Activated CD8-positive, alpha-beta T cell treated with anti-CD3 and anti-CD28 coated beads for 36 hours (primary cell): ENCODE measurements around the gene EML3. TPM values are rescaled to one million over a fixed set of nuclear protein-coding genes. Genes with fewer than 3 reads are reported as not detected.

Experiments used
- ATAC-seq: fragments of 200-7000 bp; cut with Tn5 transposase; one replicate; pipeline ENCODE4 v1.10.0; 2021; ENCODE audit warnings: mild to moderate bottlenecking, moderate library complexity
- CTCF ChIA-PET: fragments of 350-600 bp; sonication (Branson Sonifier 250); formaldehyde crosslinking; loops from one replicate; lab custom pipeline; 2021; ENCODE audit warnings: antibody characterized with exemption; lab: Charles Lee
- POLR2A ChIA-PET: fragments of 350-600 bp; sonication (Branson Sonifier 250); formaldehyde crosslinking; loops from one replicate; lab custom pipeline; 2021; ENCODE audit warnings: antibody characterized with exemption; lab: Charles Lee
- DNase-seq: peaks from one replicate; pipeline ENCODE4 v3.0.0-alpha.2; 2020
- H3K27ac Mint-ChIP-seq: one replicate; pipeline ENCODE4 v1.8.0; 2021; ENCODE audit warnings: mild to moderate bottlenecking, mixed read lengths
- H3K27me3 Mint-ChIP-seq: one replicate; pipeline ENCODE4 v1.8.0; 2021; ENCODE audit warnings: mixed read lengths
- H3K36me3 Mint-ChIP-seq: one replicate; pipeline ENCODE4 v1.8.0; 2021; ENCODE audit warnings: low read depth, mixed read lengths
- H3K4me1 Mint-ChIP-seq: one replicate; pipeline ENCODE4 v1.8.0; 2021; ENCODE audit warnings: low read depth, mixed read lengths
- H3K4me3 Mint-ChIP-seq: one replicate; pipeline ENCODE4 v1.8.0; 2021; ENCODE audit warnings: mild to moderate bottlenecking, moderate library complexity, mixed read lengths
- H3K9me3 Mint-ChIP-seq: one replicate; pipeline ENCODE4 v1.8.0; 2021; ENCODE audit warnings: mixed read lengths
- intact Hi-C: fragments of 100-400 bp; cut with micrococcal nuclease; formaldehyde crosslinking; loops from one replicate; pipeline ENCODE4 v1.10.0; 2022
- total RNA-seq, 2 experiments: library from RNA; stranded (reverse); gene quantifications; one replicate each; pipeline ENCODE4 v1.2.3, GENCODE V29; 2021
- TF ChIP-seq, protein P1 (sequence below): fragments of 200-600 bp; IDR thresholded peaks from one replicate; pipeline ENCODE4 v1.8.0; 2022; ENCODE audit warnings: antibody characterized with exemption, mild to moderate bottlenecking

Gene EML3
- total RNA-seq, 2 experiments from 2014 or later = 115 to 120 TPM

DNA sequence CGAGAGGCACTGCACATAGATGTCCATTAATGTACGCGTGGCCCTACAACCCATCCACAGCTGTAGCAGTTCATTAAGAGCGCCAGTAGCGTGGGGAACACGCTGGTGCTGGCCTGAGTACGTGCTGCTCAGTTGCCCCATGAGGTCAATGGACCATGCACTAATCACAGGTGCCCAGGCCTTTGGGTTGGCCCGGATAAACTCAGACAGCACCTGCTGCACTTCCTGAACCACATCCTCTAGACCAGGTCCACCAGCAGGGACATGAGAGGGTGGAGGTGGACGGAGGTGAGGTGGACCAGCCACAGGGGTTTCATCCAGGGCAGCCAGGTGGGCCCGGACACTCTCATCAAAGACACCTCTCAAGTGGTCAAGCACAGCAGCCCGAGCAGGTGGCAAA, 36.9 kb upstream of the EML3 start:
- Mint-ChIP-seq H3K9me3 (no peaks in the 10 kb centered on the region), H3K36me3 (peaks cover 27% of the 10 kb centered on the region), H3K4me3 (no peak overlapping the region), H3K4me1 (peaks cover 32% of the 10 kb centered on the region), H3K27ac (no peak overlapping the region), H3K27me3 (no peaks in the 10 kb centered on the region)
- POLR2A ChIA-PET = interaction anchor here (1.8 to 13.3 kb wide), 5 partner anchors 8 to 59 kb away, joined by 5 to 263 read pairs (median 8); partner anchors contain the start of genes BSCL2, C11orf98, CSKMT and GNG3
- ATAC-seq (no peak), DNase-seq (no peak)
- TF ChIP-seq, protein P1, sequence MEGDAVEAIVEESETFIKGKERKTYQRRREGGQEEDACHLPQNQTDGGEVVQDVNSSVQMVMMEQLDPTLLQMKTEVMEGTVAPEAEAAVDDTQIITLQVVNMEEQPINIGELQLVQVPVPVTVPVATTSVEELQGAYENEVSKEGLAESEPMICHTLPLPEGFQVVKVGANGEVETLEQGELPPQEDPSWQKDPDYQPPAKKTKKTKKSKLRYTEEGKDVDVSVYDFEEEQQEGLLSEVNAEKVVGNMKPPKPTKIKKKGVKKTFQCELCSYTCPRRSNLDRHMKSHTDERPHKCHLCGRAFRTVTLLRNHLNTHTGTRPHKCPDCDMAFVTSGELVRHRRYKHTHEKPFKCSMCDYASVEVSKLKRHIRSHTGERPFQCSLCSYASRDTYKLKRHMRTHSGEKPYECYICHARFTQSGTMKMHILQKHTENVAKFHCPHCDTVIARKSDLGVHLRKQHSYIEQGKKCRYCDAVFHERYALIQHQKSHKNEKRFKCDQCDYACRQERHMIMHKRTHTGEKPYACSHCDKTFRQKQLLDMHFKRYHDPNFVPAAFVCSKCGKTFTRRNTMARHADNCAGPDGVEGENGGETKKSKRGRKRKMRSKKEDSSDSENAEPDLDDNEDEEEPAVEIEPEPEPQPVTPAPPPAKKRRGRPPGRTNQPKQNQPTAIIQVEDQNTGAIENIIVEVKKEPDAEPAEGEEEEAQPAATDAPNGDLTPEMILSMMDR = no peak
- intact Hi-C loops = loop anchor here (5.0 kb wide), 1 partner anchor 37 kb away; the partner anchor contains the start of genes EML3 and ROM1
- CTCF ChIA-PET = interaction anchor here (1.1 to 2.0 kb wide), 4 partner anchors 14 to 45 kb away, joined by 3 to 11 read pairs (median 4); partner anchors contain the start of genes C11orf98, CSKMT and UQCC3

DNA sequence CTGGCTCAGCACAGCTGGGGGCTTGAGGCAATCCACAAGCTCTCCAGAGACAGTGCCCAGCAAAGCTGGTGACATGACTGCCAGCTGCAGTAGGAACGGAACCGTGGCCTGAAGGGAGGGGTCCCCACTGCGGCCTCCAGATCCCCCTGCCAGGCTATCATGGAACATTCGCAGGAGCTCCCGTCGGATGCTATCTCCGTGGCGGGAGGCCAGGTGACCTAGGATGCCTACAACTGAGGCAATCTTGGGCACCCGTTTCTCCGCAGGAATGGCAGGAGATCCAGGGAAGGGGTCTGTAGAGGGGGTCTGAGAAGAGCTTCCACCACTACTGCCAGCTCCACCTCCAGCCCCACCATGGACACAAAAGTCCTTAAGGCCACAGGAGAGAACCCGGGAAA, 36.4 kb upstream of the EML3 start:
- POLR2A ChIA-PET = interaction anchor here (1.8 to 13.3 kb wide), 5 partner anchors 9 to 59 kb away, joined by 5 to 263 read pairs (median 8); partner anchors contain the start of genes BSCL2, C11orf98, CSKMT and GNG3

DNA sequence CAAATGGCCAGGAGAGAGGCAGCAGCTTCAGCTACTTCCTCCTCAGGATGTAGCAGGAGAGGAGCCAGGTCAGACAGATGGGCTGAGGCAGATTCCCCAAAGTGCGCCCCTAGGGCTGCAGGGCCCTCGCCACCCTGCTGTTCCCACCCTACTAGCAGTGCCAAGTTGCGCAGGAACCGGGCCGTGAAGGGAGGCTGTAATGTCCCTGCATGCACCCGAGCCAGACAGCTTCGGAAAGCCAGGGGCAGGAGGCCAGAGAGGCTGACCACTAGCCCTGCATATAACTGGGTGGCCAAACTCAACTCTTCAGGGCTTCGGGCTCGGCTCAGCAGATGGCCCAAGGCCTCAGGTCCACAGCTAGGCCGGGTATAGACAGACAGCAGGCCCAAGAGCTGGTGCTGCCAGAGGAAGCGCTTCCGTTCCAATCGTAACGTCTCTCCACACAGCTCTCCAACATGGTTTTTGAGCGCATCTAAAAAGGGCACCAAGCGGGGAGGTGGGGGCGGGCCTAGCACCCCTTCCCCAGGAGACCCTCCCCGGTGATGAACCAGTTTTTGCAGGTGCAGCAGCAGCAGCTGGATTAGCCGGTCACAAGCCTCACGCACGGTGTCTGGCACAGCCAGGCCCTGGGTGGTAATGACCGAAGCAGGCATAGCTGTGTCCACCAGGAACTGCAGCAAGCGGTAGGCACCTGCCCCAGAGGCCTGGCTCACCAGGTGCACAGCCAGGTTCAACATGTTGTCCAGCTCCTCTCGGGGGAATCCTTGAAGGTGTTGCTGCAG, 35.8 kb upstream of the EML3 start:
- POLR2A ChIA-PET = interaction anchor here (0.6 to 13.3 kb wide), 8 partner anchors 9 to 119 kb away, joined by 3 to 263 read pairs (median 6); partner anchors contain the start of genes BSCL2, C11orf98, CSKMT and GNG3
- no peak overlapping the region for H3K27ac Mint-ChIP-seq
- H3K9me3 Mint-ChIP-seq = no peaks in the 10 kb centered on the region
- ATAC-seq (no peak), DNase-seq (no peak)
- TF ChIP-seq, protein P1 = no peak
- H3K27me3 Mint-ChIP-seq = no peaks in the 10 kb centered on the region
- H3K36me3 Mint-ChIP-seq = peaks cover 35% of the 10 kb centered on the region
- no peak overlapping the region for H3K4me3 Mint-ChIP-seq
- peaks cover 31% of the 10 kb centered on the region for H3K4me1 Mint-ChIP-seq
- intact Hi-C loops = loop anchor here (5.0 kb wide), 1 partner anchor 36 kb away; the partner anchor contains the start of genes EML3 and ROM1
- CTCF ChIA-PET = interaction anchor here (1.1 to 1.4 kb wide), 5 partner anchors 17 to 253 kb away, joined by 3 to 4 read pairs (median 3); partner anchors contain the start of genes CSKMT and UQCC3

More for the DNA sequence above, 36.4 kb upstream of the EML3 start:
- intact Hi-C loops = loop anchor here (5.0 kb wide), 1 partner anchor 37 kb away; the partner anchor contains the start of genes EML3 and ROM1
- Mint-ChIP-seq H3K27ac (no peak overlapping the region), H3K27me3 (no peaks in the 10 kb centered on the region), H3K36me3 (peaks cover 33% of the 10 kb centered on the region), H3K9me3 (no peaks in the 10 kb centered on the region), H3K4me3 (no peak overlapping the region), H3K4me1 (peaks cover 34% of the 10 kb centered on the region)
- no peak for ATAC-seq
- TF ChIP-seq, protein P1 = no peak
- CTCF ChIA-PET = interaction anchor here (1.1 to 1.4 kb wide), 4 partner anchors 16 to 254 kb away, joined by 3 to 4 read pairs (median 3); partner anchors contain the start of genes CSKMT and UQCC3
- no peak for DNase-seq

DNA sequence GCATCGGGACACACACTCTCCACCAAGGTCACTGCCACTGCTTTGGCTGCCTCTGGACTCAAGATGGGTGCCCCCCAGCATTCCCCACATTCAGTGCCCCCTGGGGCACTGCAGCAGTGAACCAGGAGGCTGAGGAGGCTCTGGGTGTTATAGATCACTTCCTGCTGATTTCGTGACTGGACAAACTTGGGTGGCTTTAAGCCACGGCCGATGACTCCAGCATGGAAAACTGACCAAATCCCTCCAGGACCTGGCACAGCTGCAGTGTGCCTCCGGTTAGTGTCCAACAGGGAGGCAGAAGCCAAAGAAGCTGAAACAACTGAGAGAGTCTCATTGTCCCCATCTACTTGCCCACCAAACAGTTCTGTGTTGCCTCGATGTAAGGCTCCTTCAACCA, 35.0 kb upstream of the EML3 start:
- DNase-seq (no peak), ATAC-seq (no peak)
- ChIA-PET POLR2A (interaction anchor here (0.6 to 13.3 kb wide), 9 partner anchors 10 to 119 kb away, joined by 3 to 263 read pairs (median 5); partner anchors contain the start of genes BSCL2, C11orf98, CSKMT and GNG3), CTCF (interaction anchor here (1.1 to 1.4 kb wide), 3 partner anchors 18 to 253 kb away, joined by 3 to 4 read pairs (median 3); partner anchors contain the start of gene CSKMT)
- no peaks in the 10 kb centered on the region for H3K27me3 Mint-ChIP-seq
- TF ChIP-seq, protein P1 = no peak
- peaks cover 40% of the 10 kb centered on the region for H3K36me3 Mint-ChIP-seq
- H3K9me3 Mint-ChIP-seq = no peaks in the 10 kb centered on the region
- peaks cover 33% of the 10 kb centered on the region for H3K4me1 Mint-ChIP-seq
- intact Hi-C loops = loop anchor here (5.0 kb wide), 1 partner anchor 35 kb away; the partner anchor contains the start of genes EML3 and ROM1
- H3K27ac Mint-ChIP-seq = peak overlapping the region; percentile 57
- no peak overlapping the region for H3K4me3 Mint-ChIP-seq
